GM12878 (cell line): ENCODE results near the gene PIGN. TPM values are rescaled to one million over a fixed set of nuclear protein-coding genes. Genes with fewer than 3 reads are reported as not detected.

ENCODE experiments used
- ATAC-seq: fragments of 200-7000 bp; cut with Tn5 transposase; 3 replicates; pipeline ENCODE4 v1.9.1; 2020; ENCODE audit warnings: mild to moderate bottlenecking, moderate library complexity
- BruUV-seq: library from RNA; stranded (reverse); fragments of 400-500 nt; replicated peaks from 2 replicates; lab custom pipeline; 2021; lab: Mats Ljungman, UMichigan
- CTCF ChIA-PET: fragments of 300-600 bp; sonication (Branson Sonifier 250); formaldehyde crosslinking; extraction: SDS; loops from one replicate; lab custom pipeline; 2021; ENCODE audit warnings: inconsistent platforms; lab: Yijun Ruan, JAX
- POLR2A ChIA-PET: fragments of 350-600 bp; formaldehyde crosslinking; extraction: SDS; loops from one replicate; lab custom pipeline; 2021; ENCODE audit warnings: inconsistent platforms; lab: Charles Lee
- RAD21 ChIA-PET: fragments of 300-600 bp; sonication (Branson Sonifier 250); formaldehyde crosslinking; loops from one replicate; lab custom pipeline; 2023; ENCODE audit warnings: antibody characterized with exemption; ENCODE audit not compliant: unreplicated experiment; lab: Charles Lee
- SMC1A ChIA-PET: fragments of 300-600 bp; sonication (Branson Sonifier 250); formaldehyde crosslinking; loops from one replicate; lab custom pipeline; 2023; ENCODE audit not compliant: unreplicated experiment, uncharacterized antibody; lab: Charles Lee
- DNase-seq: peaks from one replicate; pipeline ENCODE4 v3.0.0-alpha.2; 2011; ENCODE audit warnings: low read depth, low spot score
- FAIRE-seq: peaks from 3 replicates; lab custom pipeline; 2011; peaks lifted over from hg19 to GRCh38; lab: Jason Lieb, UNC
- H2AFZ ChIP-seq: 2 replicates; pipeline ENCODE4 v1.6.0; 2011; ENCODE audit warnings: low read depth, low read length, control low read depth; ENCODE audit not compliant: control insufficient read depth
- H3K27ac ChIP-seq: 2 replicates; pipeline ENCODE4 v1.5.1; 2011; ENCODE audit warnings: control low read depth; ENCODE audit not compliant: control insufficient read depth, insufficient read depth
- H3K27me3 ChIP-seq, 2 experiments: replicated peaks in 1 of 2; 2 replicates each; pipeline versions ENCODE4 v1.6.0 to v1.6.1; 2011; ENCODE audit warnings: low read length in 1 of 2; ENCODE audit not compliant: control insufficient read depth in 2 of 2, insufficient read depth in 2 of 2
- H3K36me3 ChIP-seq, 2 experiments: 2 replicates each; pipeline ENCODE4 v1.5.1; 2011; ENCODE audit warnings: low read length in 1 of 2; ENCODE audit not compliant: control insufficient read depth in 2 of 2, insufficient read depth in 2 of 2
- H3K4me1 ChIP-seq: 2 replicates; pipeline ENCODE4 v1.6.1; 2011; ENCODE audit warnings: mild to moderate bottlenecking, low read length, moderate library complexity, mixed read lengths; ENCODE audit not compliant: control insufficient read depth, insufficient read depth
- H3K4me2 ChIP-seq: 2 replicates; pipeline ENCODE4 v1.6.0; 2011; ENCODE audit warnings: control low read depth; ENCODE audit not compliant: control insufficient read depth, insufficient read depth
- H3K4me3 ChIP-seq: fragments of 200-600 bp; sonication (generic); 2 replicates; pipeline ENCODE4 v1.5.1; 2016
- H3K79me2 ChIP-seq: 2 replicates; pipeline ENCODE4 v1.6.0; 2011; ENCODE audit warnings: low read length; ENCODE audit not compliant: control insufficient read depth, insufficient read depth
- H3K9ac ChIP-seq: 2 replicates; pipeline ENCODE4 v1.8.0; 2011; ENCODE audit warnings: low read length, control low read depth, mixed read lengths; ENCODE audit not compliant: control insufficient read depth, insufficient read depth
- H3K9me3 ChIP-seq: replicated peaks from 3 replicates; pipeline ENCODE4 v1.5.1; 2011; ENCODE audit warnings: mild to moderate bottlenecking, low read length; ENCODE audit not compliant: control insufficient read depth, insufficient read depth
- H4K20me1 ChIP-seq: 2 replicates; pipeline ENCODE4 v1.6.0; 2011; ENCODE audit not compliant: control insufficient read depth, insufficient read depth
- BCL11A ChIP-seq: IDR thresholded peaks from 2 replicates; pipeline ENCODE4 v1.6.1; 2011; ENCODE audit warnings: low read depth, low read length
- BRCA1 ChIP-seq: IDR thresholded peaks from 2 replicates; pipeline ENCODE4 v1.6.1; 2011; ENCODE audit warnings: low read depth, low read length, improper control_type of control experiment
- CEBPB ChIP-seq, 2 experiments: fragments of 150-350 bp in 1 of 2; IDR thresholded peaks; 2 replicates each; pipeline ENCODE4 v1.6.1; 2012 to 2014; ENCODE audit warnings: low read depth in 2 of 2, low read length in 2 of 2, borderline replicate concordance in 1 of 2, inconsistent platforms in 1 of 2
- CHD1 ChIP-seq: IDR thresholded peaks from 2 replicates; pipeline ENCODE4 v1.6.1; 2012; ENCODE audit warnings: low read depth, low read length, improper control_type of control experiment
- HCFC1 ChIP-seq: fragments of 150-350 bp; IDR thresholded peaks from 2 replicates; pipeline ENCODE4 v1.6.1; 2014; ENCODE audit warnings: low read length
- HDAC6 ChIP-seq: fragments of 200-600 bp; sonication (generic); IDR thresholded peaks from one replicate; pipeline ENCODE4 v1.8.0; 2017; ENCODE audit warnings: antibody characterized with exemption; ENCODE audit not compliant: unreplicated experiment
- IKZF1 ChIP-seq: fragments of 450-650 bp; conservative IDR thresholded peaks from 2 replicates; pipeline ENCODE4 v1.6.1; 2017; ENCODE audit warnings: antibody characterized with exemption, mild to moderate bottlenecking
- NFIC ChIP-seq: IDR thresholded peaks from 2 replicates; pipeline ENCODE4 v1.6.1; 2012; ENCODE audit warnings: low read depth, mild to moderate bottlenecking, inconsistent platforms, low read length, moderate library complexity
- POLR2A ChIP-seq: IDR thresholded peaks from 2 replicates; pipeline ENCODE4 v1.6.1; 2011; ENCODE audit warnings: low read depth, mild to moderate bottlenecking, low read length
- POLR2AphosphoS5 ChIP-seq: IDR thresholded peaks from 2 replicates; pipeline ENCODE4 v1.6.1; 2011; ENCODE audit warnings: mild to moderate bottlenecking, low read length, inconsistent platforms
- RAD51 ChIP-seq: fragments of 450-650 bp; IDR thresholded peaks from 2 replicates; pipeline ENCODE4 v1.6.1; 2016; ENCODE audit warnings: moderate library complexity, mild to moderate bottlenecking, inconsistent platforms
- RELA ChIP-seq: fragments of 450-650 bp; IDR thresholded peaks from 2 replicates; pipeline ENCODE4 v1.8.0; 2014; ENCODE audit warnings: borderline replicate concordance; ENCODE audit not compliant: partially characterized antibody
- SIX5 ChIP-seq: IDR thresholded peaks from 2 replicates; pipeline ENCODE4 v1.6.1; 2011; ENCODE audit warnings: mild to moderate bottlenecking, low read depth, low read length, moderate library complexity; ENCODE audit not compliant: severe bottlenecking
- YY1 ChIP-seq: IDR thresholded peaks from 2 replicates; pipeline ENCODE4 v1.6.1; 2011; ENCODE audit warnings: low read depth, mild to moderate bottlenecking, low read length
- ZNF207 ChIP-seq: fragments of 450-650 bp; IDR thresholded peaks from 2 replicates; pipeline ENCODE4 v1.6.1; 2014; ENCODE audit warnings: antibody characterized with exemption, mild to moderate bottlenecking, borderline replicate concordance
- ZNF384 ChIP-seq: IDR thresholded peaks from 2 replicates; pipeline ENCODE4 v1.6.1; 2012; ENCODE audit warnings: low read depth, mild to moderate bottlenecking, low read length, improper control_type of control experiment, borderline replicate concordance
- in situ Hi-C: fragments of 300-500 bp; cut with MboI; formaldehyde crosslinking; loops from 9 replicates; pipeline ENCODE4 v1.14.3; 2018; ENCODE audit warnings: mixed read lengths
- intact Hi-C: fragments of 100-400 bp; cut with micrococcal nuclease; formaldehyde crosslinking; loops from one replicate; pipeline ENCODE4 v1.14.2; 2022; ENCODE audit not compliant: unreplicated experiment
- polyA plus RNA-seq, 11 experiments: library from polyadenylated mRNA; depleted of rRNA in 4 of 11; unstranded in 6 of 11; stranded (reverse) in 5 of 11; fragments of >200 nt; fragmentation: Nextera tagmentation in 4 of 11; fragmentation: Illumina TruSeq in 1 of 11; extraction: Ambion mirVana in 4 of 11; extraction: Trizol in 1 of 11; gene quantifications; 1 replicate in 1 of 11; 2 replicates in 10 of 11; pipeline versions ENCODE4 v1.2.1 to v1.2.3, GENCODE V29; 2011 to 2016; ENCODE audit warnings: inconsistent platforms in 2 of 11, missing spikeins in 2 of 11, low read depth in 1 of 11
- total RNA-seq, 4 experiments: library from RNA; depleted of rRNA in 3 of 4; stranded (reverse); fragments of >200 nt in 3 of 4; fragmentation: Illumina TruSeq in 1 of 4; extraction: Trizol in 1 of 4; gene quantifications; 2 replicates each; pipeline versions ENCODE4 v1.2.1 to v1.2.3, GENCODE V29; 2013 to 2021
- TF ChIP-seq, protein P1 (sequence below): fragments of 450-650 bp; formaldehyde crosslinking; IDR thresholded peaks from 2 replicates; pipeline ENCODE4 v1.4.0; 2022; ENCODE audit warnings: mild to moderate bottlenecking, moderate library complexity
- TF ChIP-seq, protein P2 (sequence below): fragments of 450-650 bp; IDR thresholded peaks from 2 replicates; pipeline ENCODE4 v1.6.1; 2016; ENCODE audit warnings: mild to moderate bottlenecking
- TF ChIP-seq, protein P3 (sequence below): IDR thresholded peaks from 2 replicates; pipeline ENCODE4 v1.6.1; 2012; ENCODE audit warnings: low read depth, low read length, improper control_type of control experiment

Gene PIGN
- total and polyA plus RNA-seq, 10 of the 15 experiments (the other 5 are each of a cell fraction or from before 2014, with no cell fraction given) = 6.9 to 25.4 (median 18.7) TPM

DNA sequence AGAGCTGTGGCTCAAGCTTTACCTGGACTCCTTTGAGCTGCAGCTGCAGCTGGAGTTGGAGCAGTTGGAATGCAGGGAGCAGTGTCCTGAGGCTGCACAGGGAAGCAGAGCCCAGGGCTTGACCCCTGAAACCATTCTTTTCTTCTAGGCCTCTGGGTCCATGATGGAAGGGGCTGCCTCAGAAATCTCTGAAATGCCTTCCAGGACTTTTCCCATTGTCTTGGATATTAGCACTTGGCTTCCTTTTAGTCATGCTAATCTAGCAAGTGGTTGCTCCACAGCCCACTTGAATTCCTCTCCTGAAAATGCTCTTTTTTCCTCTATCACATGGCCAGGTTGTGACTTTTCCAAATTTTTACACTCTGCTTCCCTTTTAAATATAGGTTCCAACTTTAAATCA, 185.5 kb downstream of the PIGN start:
- ChIA-PET RAD21 (no interaction called here), CTCF (interaction anchor here (0.6 kb wide), 1 partner anchor 108 kb away, joined by 3 read pairs; no protein-coding TSS in a partner anchor)
- in situ Hi-C loops = no loop called here

More for the DNA sequence above, 185.5 kb downstream of the PIGN start:
- no peak for DNase-seq
- TF ChIP-seq POLR2A = no peak
- no peak for TF ChIP-seq HDAC6
- TF ChIP-seq IKZF1 = no peak
- TF ChIP-seq YY1 = no peak
- TF ChIP-seq ZNF384 = no peak
- no peak for TF ChIP-seq BRCA1
- TF ChIP-seq, protein P1, sequence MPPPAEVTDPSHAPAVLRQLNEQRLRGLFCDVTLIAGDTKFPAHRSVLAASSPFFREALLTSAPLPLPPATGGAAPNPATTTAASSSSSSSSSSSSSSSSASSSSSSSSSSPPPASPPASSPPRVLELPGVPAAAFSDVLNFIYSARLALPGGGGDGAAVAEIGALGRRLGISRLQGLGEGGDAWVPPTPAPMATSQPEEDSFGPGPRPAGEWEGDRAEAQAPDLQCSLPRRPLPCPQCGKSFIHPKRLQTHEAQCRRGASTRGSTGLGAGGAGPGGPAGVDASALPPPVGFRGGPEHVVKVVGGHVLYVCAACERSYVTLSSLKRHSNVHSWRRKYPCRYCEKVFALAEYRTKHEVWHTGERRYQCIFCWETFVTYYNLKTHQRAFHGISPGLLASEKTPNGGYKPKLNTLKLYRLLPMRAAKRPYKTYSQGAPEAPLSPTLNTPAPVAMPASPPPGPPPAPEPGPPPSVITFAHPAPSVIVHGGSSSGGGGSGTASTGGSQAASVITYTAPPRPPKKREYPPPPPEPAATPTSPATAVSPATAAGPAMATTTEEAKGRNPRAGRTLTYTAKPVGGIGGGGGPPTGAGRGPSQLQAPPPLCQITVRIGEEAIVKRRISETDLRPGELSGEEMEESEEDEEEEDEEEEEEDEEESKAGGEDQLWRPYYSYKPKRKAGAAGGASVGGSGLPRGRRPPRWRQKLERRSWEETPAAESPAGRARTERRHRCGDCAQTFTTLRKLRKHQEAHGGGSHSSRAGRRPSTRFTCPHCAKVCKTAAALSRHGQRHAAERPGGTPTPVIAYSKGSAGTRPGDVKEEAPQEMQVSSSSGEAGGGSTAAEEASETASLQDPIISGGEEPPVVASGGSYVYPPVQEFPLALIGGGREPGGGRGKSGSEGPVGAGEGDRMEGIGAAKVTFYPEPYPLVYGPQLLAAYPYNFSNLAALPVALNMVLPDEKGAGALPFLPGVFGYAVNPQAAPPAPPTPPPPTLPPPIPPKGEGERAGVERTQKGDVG = no peak
- TF ChIP-seq, protein P2, sequence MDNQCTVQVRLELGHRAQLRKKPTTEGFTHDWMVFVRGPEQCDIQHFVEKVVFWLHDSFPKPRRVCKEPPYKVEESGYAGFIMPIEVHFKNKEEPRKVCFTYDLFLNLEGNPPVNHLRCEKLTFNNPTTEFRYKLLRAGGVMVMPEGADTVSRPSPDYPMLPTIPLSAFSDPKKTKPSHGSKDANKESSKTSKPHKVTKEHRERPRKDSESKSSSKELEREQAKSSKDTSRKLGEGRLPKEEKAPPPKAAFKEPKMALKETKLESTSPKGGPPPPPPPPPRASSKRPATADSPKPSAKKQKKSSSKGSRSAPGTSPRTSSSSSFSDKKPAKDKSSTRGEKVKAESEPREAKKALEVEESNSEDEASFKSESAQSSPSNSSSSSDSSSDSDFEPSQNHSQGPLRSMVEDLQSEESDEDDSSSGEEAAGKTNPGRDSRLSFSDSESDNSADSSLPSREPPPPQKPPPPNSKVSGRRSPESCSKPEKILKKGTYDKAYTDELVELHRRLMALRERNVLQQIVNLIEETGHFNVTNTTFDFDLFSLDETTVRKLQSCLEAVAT = no peak
- TF ChIP-seq RAD51 = no peak
- no peak for TF ChIP-seq HCFC1
- TF ChIP-seq ZNF207 = no peak
- no peak for TF ChIP-seq BCL11A
- TF ChIP-seq POLR2AphosphoS5 = no peak
- no peak for TF ChIP-seq CHD1
- TF ChIP-seq CEBPB (IDR thresholded peaks at IDR 0.05; ENCODE audit: borderline replicate concordance in 1 of 2, low read depth in 2 of 2, low read length in 2 of 2) = no peak
- no peak for TF ChIP-seq RELA
- TF ChIP-seq, protein P3, sequence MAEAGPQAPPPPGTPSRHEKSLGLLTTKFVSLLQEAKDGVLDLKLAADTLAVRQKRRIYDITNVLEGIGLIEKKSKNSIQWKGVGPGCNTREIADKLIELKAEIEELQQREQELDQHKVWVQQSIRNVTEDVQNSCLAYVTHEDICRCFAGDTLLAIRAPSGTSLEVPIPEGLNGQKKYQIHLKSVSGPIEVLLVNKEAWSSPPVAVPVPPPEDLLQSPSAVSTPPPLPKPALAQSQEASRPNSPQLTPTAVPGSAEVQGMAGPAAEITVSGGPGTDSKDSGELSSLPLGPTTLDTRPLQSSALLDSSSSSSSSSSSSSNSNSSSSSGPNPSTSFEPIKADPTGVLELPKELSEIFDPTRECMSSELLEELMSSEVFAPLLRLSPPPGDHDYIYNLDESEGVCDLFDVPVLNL = no peak
- TF ChIP-seq NFIC = no peak
- no peak for TF ChIP-seq SIX5
- TF ChIP-seq, all 136 proteins: peak for 0
- Histone ChIP-seq H4K20me1 (no peaks in the 10 kb centered on the region), H3K9me3 (no peaks in the 10 kb centered on the region; the same call in 1 of the 3 replicates), H3K27ac (no peak overlapping the region), H3K36me3 (no peaks in the 10 kb centered on the region), H3K27me3 (no peaks in the 10 kb centered on the region), H3K4me3 (no peak overlapping the region), H3K79me2 (no peaks in the 10 kb centered on the region), H2AFZ (no peak overlapping the region), H3K4me1 (no peaks in the 10 kb centered on the region), H3K9ac (no peak overlapping the region), H3K4me2 (no peak overlapping the region)
- SMC1A ChIA-PET = interaction anchor here (1.0 kb wide), 1 partner anchor 39 kb away, joined by 3 read pairs; no protein-coding TSS in a partner anchor
- intact Hi-C loops = no loop called here
- FAIRE-seq (no peak), ATAC-seq (no peak)
- BruUV-seq = no TSS peak
- POLR2A ChIA-PET = no interaction called here
